Liver (tissue), 9 donors: ENCODE results near the gene RPS2. TPM values are rescaled to one million over a fixed set of nuclear protein-coding genes. Genes with fewer than 3 reads are reported as not detected.
A peak's percentile ranks its signal among the peaks of the same experiment; 100 is the strongest.

Experiments
- DNase-seq: peaks from one replicate; pipeline ENCODE4 v3.0.0-alpha.2; 2017; ENCODE audit warnings: low spot score
- H3K27ac ChIP-seq, 2 donors: one replicate each; pipeline ENCODE4 v1.7.0; 2013; ENCODE audit warnings: inconsistent platforms in 2 of 2, low read length in 2 of 2, control low read depth in 1 of 2, low read depth in 1 of 2, mild to moderate bottlenecking in 1 of 2
- H3K27me3 ChIP-seq, 4 donors: one replicate each; pipeline versions ENCODE4 v1.6.1 to v1.7.0; 2013; ENCODE audit warnings: low read length in 3 of 4, inconsistent platforms in 1 of 4, mild to moderate bottlenecking in 1 of 4, moderate library complexity in 1 of 4; ENCODE audit not compliant: control insufficient read depth in 4 of 4, insufficient read depth in 4 of 4
- H3K36me3 ChIP-seq, 4 donors: one replicate each; pipeline versions ENCODE4 v1.6.1 to v1.7.0; 2013; ENCODE audit warnings: low read length in 3 of 4, mild to moderate bottlenecking in 3 of 4, low read depth in 1 of 4, moderate library complexity in 1 of 4; ENCODE audit not compliant: control insufficient read depth in 4 of 4, insufficient read depth in 3 of 4
- H3K4me1 ChIP-seq, 4 donors: one replicate each; pipeline versions ENCODE4 v1.6.1 to v1.7.0; 2013; ENCODE audit warnings: low read length in 3 of 4, mild to moderate bottlenecking in 3 of 4, moderate library complexity in 1 of 4; ENCODE audit not compliant: control insufficient read depth in 4 of 4, insufficient read depth in 4 of 4
- H3K4me3 ChIP-seq, 3 donors: one replicate each; pipeline versions ENCODE4 v1.6.1 to v1.7.0; 2013; ENCODE audit warnings: low read length in 3 of 3, control low read depth in 1 of 3, low read depth in 1 of 3, mild to moderate bottlenecking in 1 of 3
- H3K9ac ChIP-seq, 2 donors: one replicate each; pipeline ENCODE4 v1.7.0; 2013; ENCODE audit warnings: low read length in 2 of 2, mild to moderate bottlenecking in 2 of 2, moderate library complexity in 2 of 2, control low read depth in 1 of 2, low read depth in 1 of 2
- H3K9me3 ChIP-seq, 4 donors: one replicate each; pipeline versions ENCODE4 v1.6.1 to v1.7.0; 2013; ENCODE audit warnings: low read length in 3 of 4; ENCODE audit not compliant: control insufficient read depth in 4 of 4
- FOXA1 ChIP-seq: IDR thresholded peaks from 2 replicates; pipeline ENCODE4 v1.6.1; 2016; ENCODE audit warnings: antibody characterized with exemption
- FOXA2 ChIP-seq: IDR thresholded peaks from 2 replicates; pipeline ENCODE4 v1.6.1; 2016; ENCODE audit warnings: antibody characterized with exemption
- HNF4G ChIP-seq: IDR thresholded peaks from 2 replicates; pipeline ENCODE4 v1.6.1; 2016; ENCODE audit warnings: antibody characterized with exemption
- NR2F2 ChIP-seq: IDR thresholded peaks from 2 replicates; pipeline ENCODE4 v1.6.1; 2016; ENCODE audit warnings: antibody characterized with exemption
- RAD21 ChIP-seq, 2 donors: IDR thresholded peaks; 2 replicates each; pipeline ENCODE4 v1.6.1; 2016; ENCODE audit warnings: antibody characterized with exemption in 2 of 2, mild to moderate bottlenecking in 2 of 2
- YY1 ChIP-seq: IDR thresholded peaks from 2 replicates; pipeline ENCODE4 v1.6.1; 2016; ENCODE audit warnings: antibody characterized with exemption, mild to moderate bottlenecking
- WGBS: extraction: QIAGEN DNeasy Blood & Tissue Kit; methylation state at CpG from one replicate; pipeline ENCODE4 v1.1.7; 2013; 5-methylcytosine and 5-hydroxymethylcytosine counted together
- polyA plus RNA-seq, 2 donors: library from polyadenylated mRNA; stranded (reverse) in 1 of 2; unstranded in 1 of 2; fragments of 200-250 nt in 1 of 2; fragments of >200 nt in 1 of 2; fragmentation: Nextera tagmentation in 1 of 2; extraction: Ambion mirVana in 1 of 2; gene quantifications; one replicate each; pipeline versions ENCODE4 v1.2.1 to v1.2.3, GENCODE V29; 2013 to 2015
- total RNA-seq, 2 donors: library from RNA; depleted of rRNA; stranded (reverse); fragments of >200 nt; gene quantifications; one replicate each; pipeline ENCODE4 v1.2.3, GENCODE V29; 2014
- TF ChIP-seq, protein P1 (sequence below): fragments of 150-350 bp; IDR thresholded peaks from 2 replicates; pipeline ENCODE4 v1.5.1; 2017; ENCODE audit warnings: improper control_type of control experiment, low read depth, low read length; ENCODE audit not compliant: missing input control
- TF ChIP-seq, protein P2 (sequence below): IDR thresholded peaks from 2 replicates; pipeline ENCODE4 v1.6.1; 2016; ENCODE audit warnings: antibody characterized with exemption
- donor health status: healthy.
- donor health status: healthy.
- donor health status: healthy.
- donor health status: healthy.
- donor health status: healthy.

Gene RPS2
- total and polyA plus RNA-seq, 4 donors: 524 to 1,440 (median 940) TPM

DNA sequence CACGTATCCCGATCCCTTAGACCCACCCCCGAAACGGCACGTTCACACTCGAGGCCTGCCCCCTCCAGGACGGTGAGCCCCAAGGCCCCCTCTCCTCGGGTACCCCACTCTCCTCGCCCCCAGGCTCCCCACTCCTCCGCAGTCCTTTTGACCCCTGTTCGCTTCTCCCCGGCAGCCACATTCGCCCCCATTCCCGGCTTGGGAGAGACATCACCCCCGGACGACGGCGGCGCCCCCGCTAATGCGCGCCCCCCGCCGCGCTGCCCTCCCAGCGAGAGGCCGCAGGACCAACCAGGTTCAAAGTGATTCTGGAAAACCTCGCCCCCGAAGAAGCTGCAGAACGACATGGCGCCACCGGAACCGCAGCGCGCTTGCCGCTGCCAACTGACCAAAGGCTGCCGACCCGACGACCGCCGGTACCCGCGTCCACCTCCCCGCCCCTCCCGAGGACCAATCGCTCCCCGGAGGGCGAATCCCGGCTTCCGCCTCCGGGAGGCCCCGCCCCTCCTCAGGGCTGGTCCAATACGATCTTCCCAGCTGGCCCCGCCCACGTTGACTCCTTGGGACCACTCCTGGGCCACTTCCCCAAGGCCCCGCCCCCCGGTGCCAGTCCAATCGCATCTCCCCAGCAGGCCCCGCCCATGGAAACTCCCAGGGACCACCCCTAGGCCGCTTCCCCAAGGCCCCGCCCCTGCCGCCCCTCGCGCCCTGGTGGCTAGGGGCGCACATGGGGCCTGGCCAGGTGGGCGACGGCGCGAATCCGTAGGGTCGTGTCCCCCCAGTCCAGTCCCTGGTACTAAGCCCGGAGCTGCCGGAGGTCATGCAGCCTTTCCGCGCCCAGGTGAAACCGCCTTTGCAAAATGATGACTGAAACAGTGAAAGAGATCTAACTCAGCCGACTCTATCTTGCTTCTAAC, 21.6 kb downstream of the RPS2 start, which contains the start of gene MSRB1 (continued):
- TF ChIP-seq, protein P1, sequence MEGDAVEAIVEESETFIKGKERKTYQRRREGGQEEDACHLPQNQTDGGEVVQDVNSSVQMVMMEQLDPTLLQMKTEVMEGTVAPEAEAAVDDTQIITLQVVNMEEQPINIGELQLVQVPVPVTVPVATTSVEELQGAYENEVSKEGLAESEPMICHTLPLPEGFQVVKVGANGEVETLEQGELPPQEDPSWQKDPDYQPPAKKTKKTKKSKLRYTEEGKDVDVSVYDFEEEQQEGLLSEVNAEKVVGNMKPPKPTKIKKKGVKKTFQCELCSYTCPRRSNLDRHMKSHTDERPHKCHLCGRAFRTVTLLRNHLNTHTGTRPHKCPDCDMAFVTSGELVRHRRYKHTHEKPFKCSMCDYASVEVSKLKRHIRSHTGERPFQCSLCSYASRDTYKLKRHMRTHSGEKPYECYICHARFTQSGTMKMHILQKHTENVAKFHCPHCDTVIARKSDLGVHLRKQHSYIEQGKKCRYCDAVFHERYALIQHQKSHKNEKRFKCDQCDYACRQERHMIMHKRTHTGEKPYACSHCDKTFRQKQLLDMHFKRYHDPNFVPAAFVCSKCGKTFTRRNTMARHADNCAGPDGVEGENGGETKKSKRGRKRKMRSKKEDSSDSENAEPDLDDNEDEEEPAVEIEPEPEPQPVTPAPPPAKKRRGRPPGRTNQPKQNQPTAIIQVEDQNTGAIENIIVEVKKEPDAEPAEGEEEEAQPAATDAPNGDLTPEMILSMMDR: no peak
- no peak for TF ChIP-seq FOXA2

DNA sequence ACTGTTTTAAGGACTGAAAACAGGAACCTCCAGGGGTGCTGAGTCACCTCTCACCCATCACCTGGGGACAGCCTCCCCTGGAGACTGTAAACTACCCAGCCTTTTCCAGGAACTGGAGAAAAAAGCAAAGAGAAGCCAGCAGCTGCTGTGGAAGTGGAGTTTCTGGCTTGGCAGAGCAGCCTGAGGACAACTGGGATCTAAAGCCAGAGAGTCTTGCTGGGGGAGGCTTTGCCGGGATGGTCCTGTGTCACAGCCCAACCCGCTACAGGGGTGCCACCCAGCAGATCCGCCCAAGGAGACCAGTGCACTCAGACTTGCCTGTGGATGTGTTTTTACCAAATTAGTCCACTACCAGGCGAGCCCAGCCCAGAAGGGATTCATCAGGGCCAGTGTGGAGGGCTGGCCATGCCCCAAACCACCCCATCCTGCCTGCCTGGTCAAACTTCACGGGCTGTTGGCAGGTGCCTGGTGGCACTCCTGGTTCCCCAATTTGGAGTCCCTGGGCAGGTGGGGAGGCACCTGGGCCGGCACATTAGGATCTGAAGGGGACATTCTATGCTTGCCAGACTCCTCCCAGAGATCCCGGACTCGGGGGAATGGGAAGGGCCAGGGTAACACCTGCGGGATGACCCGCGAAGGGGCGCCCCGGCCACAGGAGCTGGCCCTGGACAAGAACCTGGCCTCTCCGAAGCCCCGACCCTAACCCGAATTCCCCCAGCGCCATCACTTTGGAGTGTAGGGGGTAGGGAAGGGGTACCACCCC, 22.4 kb downstream of the RPS2 start:
- TF ChIP-seq, protein P2, sequence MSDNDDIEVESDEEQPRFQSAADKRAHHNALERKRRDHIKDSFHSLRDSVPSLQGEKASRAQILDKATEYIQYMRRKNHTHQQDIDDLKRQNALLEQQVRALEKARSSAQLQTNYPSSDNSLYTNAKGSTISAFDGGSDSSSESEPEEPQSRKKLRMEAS: no peak
- TF ChIP-seq, protein P1: peak; percentile 4
- H3K27ac ChIP-seq: peak overlapping the region; percentile 95 to 96
- 13% methylated on average over 17 of the region's 17 CpGs for WGBS
- H3K9ac ChIP-seq: peak overlapping the region; percentile 75 to 77
- no peaks in the 10 kb centered on the region for H3K27me3 ChIP-seq
- peak overlapping the region; percentile 65 to 92 (median 91) for H3K4me3 ChIP-seq
- H3K4me1 ChIP-seq: peaks cover 11 to 60% (median 43%) of the 10 kb centered on the region in 4 donors
- peaks cover 4 to 20% (median 14%) of the 10 kb centered on the region in 4 donors for H3K36me3 ChIP-seq
- DNase-seq: no peak
- H3K9me3 ChIP-seq: no peaks in the 10 kb centered on the region

- Histone ChIP-seq H3K9ac (peak overlapping the region; percentile 75 to 77), H3K4me1 (peaks cover 11 to 61% (median 43%) of the 10 kb centered on the region in 4 donors), H3K36me3 (peaks cover 4 to 26% (median 17%) of the 10 kb centered on the region in 4 donors), H3K4me3 (peak overlapping the region; percentile 65 to 92 (median 91)), H3K9me3 (no peaks in the 10 kb centered on the region), H3K27ac (peak overlapping the region; percentile 95 to 96), H3K27me3 (no peaks in the 10 kb centered on the region)
- WGBS: 42% methylated on average over 30 of the region's 30 CpGs
- no peak for TF ChIP-seq NR2F2
- peak in 1 of 2 donors; percentile 55 for TF ChIP-seq RAD21 (IDR thresholded peaks at IDR 0.05)
- no peak for TF ChIP-seq HNF4G
- no peak for TF ChIP-seq YY1
- TF ChIP-seq, protein P1: peak; percentile 45
- TF ChIP-seq FOXA1: no peak
- TF ChIP-seq FOXA2: no peak
- DNase-seq: no peak
These were observed 23.2 kb downstream of the RPS2 start for GRCh38 chr16:1941162-1942046.
